ENCODE data around the gene ARGFX.

GRCh38 chr3:121567649-121568048, at the start of gene ARGFX:
- TF ChIP-seq POLR2AphosphoS5 (IDR thresholded peaks at IDR 0.05; ENCODE audit: low read depth) (no peak), CTCF (conservative IDR thresholded peaks at IDR 0.05; ENCODE audit: low read depth in 2 of 2) (no peak), EZH2 (IDR thresholded peaks at IDR 0.05; ENCODE audit: low read depth, unreplicated experiment) (no peak), EZH2phosphoT487 (IDR thresholded peaks at IDR 0.05; ENCODE audit: unreplicated experiment) (no peak), JUNB (IDR thresholded peaks at IDR 0.05; ENCODE audit: unreplicated experiment) (no peak), STAT1 (IDR thresholded peaks at IDR 0.05; ENCODE audit: unreplicated experiment) (no peak), CREB1 (CRISPR knock-in tag; IDR thresholded peaks at IDR 0.05; ENCODE audit: low read depth) (no peak), REST (IDR thresholded peaks at IDR 0.05; ENCODE audit: unreplicated experiment) (no peak), ZNF114 (CRISPR knock-in tag; IDR thresholded peaks at IDR 0.05) (no peak)
